Subcutaneous adipose tissue (tissue), 4 donors: ENCODE data around the gene RBMXL3. TPM values are rescaled to one million over a fixed set of nuclear protein-coding genes. Genes with fewer than 3 reads are reported as not detected.

Source experiments
- CTCF ChIP-seq: fragments of 450-650 bp; IDR thresholded peaks from one replicate; pipeline ENCODE4 v1.5.1; 2016; ENCODE audit warnings: low read depth, mild to moderate bottlenecking, control low read depth, antibody characterized with exemption, moderate library complexity
- total RNA-seq, 4 donors: library from RNA; depleted of rRNA; stranded (reverse); fragments of >200 nt; gene quantifications; one replicate each; pipeline ENCODE4 v1.1.0, GENCODE V29; 2016

Gene RBMXL3
- total RNA-seq, 4 donors from 2014 or later: not detected

- no peak for TF ChIP-seq CTCF
These were observed 5.2 kb upstream of the RBMXL3 start for GRCh38 chrX:115183980-115184379.

GRCh38 chrX:115189646-115190635 is 731 bp downstream of the RBMXL3 start:
- no peak for TF ChIP-seq CTCF

DNA sequence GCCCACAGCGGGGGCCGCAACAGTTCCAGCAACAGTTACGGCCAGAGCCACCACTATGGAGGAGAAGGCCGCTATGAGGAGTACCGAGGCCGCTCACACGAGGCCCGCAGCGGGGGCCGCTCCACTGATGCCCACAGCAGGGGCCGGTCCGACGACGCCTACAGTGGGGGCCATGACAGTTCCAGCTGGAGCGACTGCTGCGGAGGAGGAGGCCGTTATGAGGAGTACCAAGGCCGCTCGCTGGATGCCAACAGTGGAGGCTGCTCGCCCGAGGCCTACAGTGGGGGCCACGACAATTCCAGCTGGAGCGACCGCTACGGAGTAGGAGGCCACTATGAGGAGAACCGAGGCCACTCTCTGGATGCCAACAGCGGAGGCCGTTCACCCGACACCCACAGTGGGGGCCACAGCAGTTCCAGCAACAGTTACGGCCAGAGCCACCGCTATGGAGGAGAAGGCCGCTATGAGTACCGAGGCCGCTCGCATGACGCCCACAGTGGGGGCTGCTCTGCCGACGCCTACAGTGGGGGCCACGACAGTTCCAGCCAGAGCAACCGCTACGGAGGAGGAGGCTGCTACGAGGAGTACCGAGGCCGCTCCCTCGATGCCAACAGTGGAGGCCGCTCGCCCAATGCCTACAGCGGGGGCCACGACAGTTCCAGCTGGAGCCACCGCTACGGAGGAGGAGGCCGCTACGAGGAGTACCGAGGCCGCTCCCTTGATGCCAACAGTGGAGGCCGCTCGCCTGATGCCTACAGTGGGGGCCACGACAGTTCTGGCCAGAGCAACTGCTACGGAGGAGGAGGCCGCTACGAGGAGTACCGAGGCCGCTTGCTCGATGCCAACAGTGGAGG is 1.7 kb downstream of the RBMXL3 start:
- no peak for TF ChIP-seq CTCF

DNA sequence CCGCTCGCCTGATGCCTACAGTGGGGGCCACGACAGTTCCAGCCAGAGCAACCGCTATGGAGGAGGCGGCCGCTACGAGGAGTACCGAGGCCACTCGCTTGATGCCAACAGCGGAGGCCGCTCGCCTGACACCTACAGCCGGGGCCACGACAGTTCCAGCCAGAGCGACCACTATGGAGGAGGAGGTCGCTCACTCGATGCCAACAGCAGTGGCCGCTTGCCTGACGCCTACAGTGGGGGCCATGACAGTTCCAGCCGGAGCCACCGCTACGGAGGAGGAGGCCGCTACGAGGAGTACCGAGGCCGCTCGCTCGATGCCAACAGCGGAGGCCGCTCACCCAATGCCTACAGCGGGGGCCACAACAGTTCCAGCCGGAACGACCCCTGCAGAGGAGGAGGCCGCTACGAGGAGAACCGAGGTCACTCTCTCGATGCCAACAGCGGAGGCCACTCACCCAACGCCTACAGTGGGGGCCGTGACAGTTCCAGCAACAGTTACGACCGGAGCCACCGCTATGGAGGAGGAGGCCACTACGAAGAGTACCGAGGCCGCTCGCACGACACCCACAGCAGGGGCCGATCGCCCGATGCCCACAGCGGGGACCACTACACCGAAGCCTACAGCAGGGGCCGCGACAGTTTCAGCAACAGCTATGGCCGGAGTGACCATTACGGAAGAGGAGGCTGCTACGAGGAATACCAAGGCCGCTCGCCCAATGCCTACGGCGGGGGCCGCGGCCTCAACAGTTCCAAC is 2.5 kb downstream of the RBMXL3 start:
- TF ChIP-seq CTCF: no peak

DNA sequence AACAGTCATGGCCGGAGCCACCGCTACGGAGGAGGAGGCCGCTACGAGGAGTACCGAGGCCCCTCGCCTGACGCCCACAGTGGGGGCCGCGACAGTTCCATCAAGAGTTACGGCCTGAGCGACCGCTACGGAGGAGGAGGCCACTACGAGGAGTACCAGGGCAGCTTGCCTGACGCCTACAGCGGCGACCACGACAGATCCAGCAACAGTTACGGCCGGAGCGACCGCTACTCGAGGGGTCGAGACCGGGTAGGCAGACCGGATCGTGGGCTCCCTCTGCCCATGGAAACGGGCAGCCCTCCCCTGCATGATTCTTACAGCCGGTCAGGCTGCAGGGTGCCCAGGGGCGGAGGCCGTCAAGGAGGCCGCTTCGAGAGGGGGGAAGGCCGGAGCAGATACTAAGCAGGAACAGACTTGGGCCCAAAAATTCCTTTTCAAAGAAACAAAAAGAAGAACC is 3.1 kb downstream of the RBMXL3 start:
- no peak for TF ChIP-seq CTCF

DNA sequence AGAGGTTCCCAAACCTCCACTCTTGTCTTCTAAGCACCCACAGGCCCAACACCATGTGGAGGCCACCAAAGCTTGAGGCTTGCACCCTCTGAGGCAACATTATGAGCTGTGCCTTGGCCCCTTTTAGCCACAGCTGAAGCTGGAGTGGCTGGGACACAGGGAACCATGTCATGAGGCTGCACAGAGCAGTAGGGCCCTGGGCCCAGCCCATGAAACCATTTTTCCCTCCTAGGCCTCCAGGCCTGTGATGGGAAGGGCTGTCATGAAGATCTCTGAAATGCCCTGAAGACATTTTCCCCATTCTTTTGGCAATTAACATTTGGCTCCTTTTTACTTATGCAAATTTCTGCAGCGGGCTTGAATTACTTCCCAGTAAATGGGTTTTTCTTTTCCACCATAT is 14.8 kb downstream of the RBMXL3 start:
- TF ChIP-seq CTCF: no peak
